WERI-Rb-1 (cell line): ENCODE measurements around the gene ASS1.

Source experiments
- DNase-seq: peaks from one replicate; pipeline ENCODE4 v3.0.0-alpha.2; 2020
- H3K27ac ChIP-seq: fragments of 250-450 bp; sonication (Bioruptor Pico); 2 replicates; pipeline ENCODE4 v1.5.1; 2020; ENCODE audit warnings: mild to moderate bottlenecking, moderate library complexity
- H3K27me3 ChIP-seq: fragments of 250-450 bp; sonication (Bioruptor Pico); 2 replicates; pipeline ENCODE4 v1.5.1; 2021; ENCODE audit warnings: mild to moderate bottlenecking, low read depth, moderate library complexity; ENCODE audit not compliant: insufficient read depth, severe bottlenecking
- H3K36me3 ChIP-seq: fragments of 250-450 bp; sonication (Bioruptor Pico); 2 replicates; pipeline ENCODE4 v1.5.1; 2020; ENCODE audit warnings: mild to moderate bottlenecking, moderate library complexity
- H3K4me3 ChIP-seq: 2 replicates; pipeline ENCODE4 v1.5.1; 2011; ENCODE audit warnings: low read depth, mild to moderate bottlenecking, control low read depth, low read length
- H3K9me3 ChIP-seq: fragments of 250-450 bp; sonication (Bioruptor Pico); 2 replicates; pipeline ENCODE4 v1.5.1; 2021; ENCODE audit warnings: mild to moderate bottlenecking, moderate library complexity; ENCODE audit not compliant: severe bottlenecking
- CTCF ChIP-seq: IDR thresholded peaks from 2 replicates; pipeline ENCODE4 v1.5.1; 2011; ENCODE audit warnings: low read depth, mild to moderate bottlenecking, control low read depth, inconsistent platforms, low read length

The ASS1 gene

GRCh38 chr9:130537346-130538050 is 92.7 kb downstream of the ASS1 start:
- Histone ChIP-seq H3K4me3 (no peak overlapping the region), H3K27me3 (no peaks in the 10 kb centered on the region), H3K36me3 (no peaks in the 10 kb centered on the region), H3K9me3 (no peaks in the 10 kb centered on the region), H3K27ac (no peak overlapping the region)
- no peak for DNase-seq
- TF ChIP-seq CTCF = no peak

GRCh38 chr9:130539420-130540223 is 94.9 kb downstream of the ASS1 start:
- H3K9me3 ChIP-seq = no peaks in the 10 kb centered on the region
- H3K27ac ChIP-seq = no peak overlapping the region
- H3K27me3 ChIP-seq = no peaks in the 10 kb centered on the region
- DNase-seq = no peak
- no peak overlapping the region for H3K4me3 ChIP-seq
- no peak for TF ChIP-seq CTCF
- H3K36me3 ChIP-seq = no peaks in the 10 kb centered on the region

GRCh38 chr9:130541533-130541932 is 96.8 kb downstream of the ASS1 start:
- no peak for DNase-seq
- H3K27me3 ChIP-seq = no peaks in the 10 kb centered on the region
- TF ChIP-seq CTCF = no peak
- H3K4me3 ChIP-seq = no peak overlapping the region
- no peak overlapping the region for H3K27ac ChIP-seq
- H3K9me3 ChIP-seq = no peaks in the 10 kb centered on the region
- no peaks in the 10 kb centered on the region for H3K36me3 ChIP-seq

- H3K9me3 ChIP-seq = no peaks in the 10 kb centered on the region
- H3K27me3 ChIP-seq = no peaks in the 10 kb centered on the region
- DNase-seq = no peak
Observed at GRCh38 chr9:130542038-130542437, 97.3 kb downstream of the ASS1 start.

GRCh38 chr9:130542457-130543228 is 97.9 kb downstream of the ASS1 start:
- H3K4me3 ChIP-seq = no peak overlapping the region
- no peaks in the 10 kb centered on the region for H3K27me3 ChIP-seq
- no peak for DNase-seq
- no peaks in the 10 kb centered on the region for H3K36me3 ChIP-seq
- no peak overlapping the region for H3K27ac ChIP-seq
- peaks cover 1% of the 10 kb centered on the region for H3K9me3 ChIP-seq
- TF ChIP-seq CTCF = no peak

More at GRCh38 chr9:130542038-130542437, 97.3 kb downstream of the ASS1 start:
- TF ChIP-seq CTCF = no peak
- Histone ChIP-seq H3K36me3 (no peaks in the 10 kb centered on the region), H3K4me3 (no peak overlapping the region), H3K27ac (no peak overlapping the region)
